Superior temporal gyrus (tissue), 1 donor: ENCODE results near the gene VPS13C.

Experiments
- DNase-seq: peaks from one replicate; pipeline ENCODE4 v3.0.0-alpha.2; 2016; ENCODE audit errors: extremely low spot score

The VPS13C gene

DNA sequence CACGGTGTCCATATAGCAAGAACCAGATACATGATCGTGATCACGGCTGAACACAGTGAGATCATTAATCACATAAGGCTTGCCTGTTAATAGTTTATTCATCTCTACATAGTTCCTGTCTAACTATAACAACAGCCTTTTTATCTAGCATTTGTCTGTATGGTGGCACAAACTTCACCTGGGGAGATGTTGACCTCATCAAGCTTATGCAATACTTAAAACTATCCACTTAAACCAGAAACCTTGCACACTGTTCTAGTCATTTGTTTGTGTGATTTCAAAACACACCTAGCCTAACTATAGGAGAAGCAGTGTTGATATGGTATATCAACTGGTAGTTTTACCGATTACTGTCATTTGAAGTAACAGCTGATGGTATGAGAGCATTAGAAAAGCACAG lies 124.8 kb downstream of the VPS13C start:
- DNase-seq = no peak

- DNase-seq = no peak
Observed at GRCh38 chr15:61929452-61929851, 130.8 kb downstream of the VPS13C start.

DNA sequence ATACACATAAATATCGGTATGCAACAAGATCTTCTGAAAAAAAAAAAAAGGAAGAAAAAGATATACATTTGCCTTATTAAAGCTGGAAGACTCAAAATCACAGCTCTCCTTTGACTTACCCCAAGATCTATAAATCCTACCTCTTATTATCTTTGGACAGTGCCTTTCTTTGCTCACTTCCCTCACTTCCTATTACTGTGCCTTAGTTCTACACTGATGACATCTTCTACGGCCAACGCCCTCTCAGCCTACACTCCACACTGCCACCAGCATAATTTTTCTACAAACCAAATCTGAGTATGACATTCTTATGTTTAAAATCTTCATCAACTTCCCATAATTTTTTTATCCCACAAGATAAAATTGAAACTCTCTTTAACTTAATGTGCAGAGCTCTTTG lies 137.1 kb downstream of the VPS13C start:
- no peak for DNase-seq

DNA sequence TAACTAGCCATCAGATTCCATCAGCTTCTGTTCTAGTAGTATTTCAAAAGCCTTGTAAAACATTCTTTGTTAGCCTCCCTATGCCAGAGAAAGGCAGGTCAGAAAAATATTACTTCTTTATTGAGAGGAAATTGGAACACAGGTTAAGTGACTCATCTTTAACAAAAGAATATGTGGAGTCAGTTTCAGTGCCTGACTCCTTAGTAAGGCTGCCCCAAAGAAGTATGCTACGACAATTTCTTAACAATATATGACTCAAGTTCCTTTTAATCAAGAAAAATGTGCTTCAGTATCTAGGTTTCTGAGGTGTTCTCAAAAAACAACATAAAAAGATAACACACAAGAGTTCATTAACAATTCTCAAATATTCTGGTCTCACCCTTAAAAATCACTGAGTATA lies 139.2 kb downstream of the VPS13C start:
- no peak for DNase-seq

GRCh38 chr15:61917457-61917856 lies 142.8 kb downstream of the VPS13C start:
- no peak for DNase-seq

DNA sequence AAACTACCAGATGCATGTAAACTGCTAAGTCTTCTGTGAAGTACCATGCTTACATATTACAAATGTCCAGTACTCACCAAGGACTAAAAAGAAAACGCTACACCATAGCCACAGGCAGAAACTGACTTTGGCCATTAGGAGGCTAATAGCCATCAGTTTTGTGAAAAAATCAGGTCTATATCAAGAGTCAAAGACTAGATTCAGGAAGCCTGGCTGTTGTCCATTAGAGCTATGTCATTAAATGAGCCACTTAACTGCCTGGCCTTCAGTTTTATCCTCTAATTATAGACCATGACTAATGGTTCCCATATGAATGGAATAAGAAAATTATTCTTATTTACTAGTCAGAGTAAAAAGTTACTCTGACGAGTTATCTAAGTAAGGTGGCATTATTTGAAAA lies 144.1 kb downstream of the VPS13C start:
- no peak for DNase-seq

GRCh38 chr15:61915640-61916039 lies 144.6 kb downstream of the VPS13C start:
- no peak for DNase-seq

DNA sequence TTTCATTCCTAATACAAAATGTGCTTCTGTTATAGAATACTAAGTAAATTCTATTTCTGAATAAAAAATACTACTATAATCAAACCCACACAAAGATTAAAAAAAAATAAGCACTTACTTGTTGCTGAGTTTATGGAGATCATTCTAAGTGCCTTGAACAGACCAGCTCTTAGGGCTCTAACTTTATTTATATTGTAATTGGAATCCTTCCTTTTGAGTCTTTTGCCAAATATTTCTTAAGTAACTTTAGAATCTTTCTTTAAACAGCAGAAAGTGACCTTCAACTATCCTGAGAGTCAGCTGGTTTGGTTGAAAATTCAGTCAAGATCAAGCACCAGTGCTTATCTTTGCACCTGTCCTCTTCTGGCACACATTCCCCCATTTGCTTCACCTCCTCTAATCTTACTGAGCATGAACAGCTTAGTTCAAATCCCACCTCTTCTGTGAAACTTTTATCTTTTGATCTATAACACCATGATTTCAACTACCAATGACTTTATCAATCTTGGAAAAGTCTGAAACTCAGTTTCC lies 149.3 kb downstream of the VPS13C start:
- DNase-seq = no peak

GRCh38 chr15:61908241-61908640 lies 152.0 kb downstream of the VPS13C start:
- no peak for DNase-seq

GRCh38 chr15:61907753-61908086 lies 152.5 kb downstream of the VPS13C start:
- no peak for DNase-seq

DNA sequence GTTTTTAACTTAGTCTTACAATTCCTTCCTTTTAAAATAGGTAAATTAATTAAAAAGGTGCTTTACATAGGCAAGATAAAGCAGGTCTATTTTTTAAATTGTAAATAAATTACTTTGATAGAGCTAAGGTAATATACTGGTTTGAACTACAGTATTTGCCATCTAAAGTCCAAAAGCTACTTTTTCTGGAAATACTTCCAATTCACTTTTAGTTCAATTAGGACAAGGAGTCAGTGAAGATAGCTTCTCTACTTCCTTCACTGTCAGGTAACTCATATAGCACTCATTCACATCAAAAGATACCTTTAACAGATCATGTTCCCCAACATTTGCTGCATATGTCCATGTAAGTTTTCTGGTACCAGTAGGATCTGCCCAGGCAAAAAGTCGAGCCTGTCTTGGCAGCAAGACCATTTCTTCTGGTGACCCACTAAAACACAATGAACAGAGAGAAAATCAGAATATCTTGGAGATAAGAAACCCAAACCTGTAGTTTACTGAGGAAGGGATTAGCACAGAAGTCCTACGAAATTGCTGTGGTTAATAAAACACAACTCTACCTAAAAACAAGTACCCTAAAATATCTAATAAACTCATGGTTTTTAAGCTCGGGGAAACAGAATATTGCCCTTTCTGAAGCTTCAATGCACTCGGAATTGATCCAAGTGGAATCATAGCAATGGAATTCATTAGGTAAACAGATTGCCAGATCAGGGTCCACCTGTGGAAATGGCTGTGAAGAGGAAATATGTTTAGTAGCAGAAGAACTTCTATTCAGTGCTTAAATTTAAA lies 153.1 kb downstream of the VPS13C start:
- no peak for DNase-seq

DNA sequence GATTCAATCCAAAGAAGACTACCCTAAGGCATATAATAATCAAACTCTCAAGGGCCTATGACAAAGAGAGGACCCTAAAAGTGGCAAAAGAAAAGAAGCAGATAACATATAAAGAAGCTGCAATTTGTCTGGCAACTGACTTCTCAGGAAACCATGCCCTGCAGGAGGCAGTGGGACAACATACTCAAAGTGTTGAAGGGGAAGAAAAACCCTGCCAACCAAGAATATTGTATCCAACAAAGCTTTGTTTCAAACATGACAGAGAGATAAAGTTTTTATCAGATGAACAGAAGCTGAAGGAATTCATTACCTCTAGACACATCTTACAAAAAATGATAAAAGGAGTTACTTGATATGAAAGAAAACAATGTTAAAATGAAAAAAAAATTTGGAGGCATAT lies 167.1 kb downstream of the VPS13C start:
- no peak for DNase-seq

DNA sequence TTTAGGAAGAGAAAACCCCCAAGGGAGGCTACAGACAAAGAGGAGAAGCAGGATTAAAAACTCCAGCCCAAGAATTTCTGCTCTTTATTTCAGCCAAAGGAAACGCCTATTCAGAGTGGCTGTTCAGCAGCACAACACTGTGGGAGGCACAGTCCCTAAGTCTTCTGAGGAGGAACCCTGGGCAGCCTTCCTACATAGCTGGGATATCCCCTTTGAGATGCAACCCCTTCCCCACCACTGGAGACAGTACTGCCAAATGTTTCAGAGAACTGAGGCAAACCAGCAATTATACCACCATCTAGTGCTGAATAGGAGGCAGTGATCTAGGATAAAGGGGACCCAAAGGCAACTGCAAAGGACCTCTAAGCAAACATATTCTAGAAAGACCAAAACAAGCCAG lies 168.1 kb downstream of the VPS13C start:
- no peak for DNase-seq

DNA sequence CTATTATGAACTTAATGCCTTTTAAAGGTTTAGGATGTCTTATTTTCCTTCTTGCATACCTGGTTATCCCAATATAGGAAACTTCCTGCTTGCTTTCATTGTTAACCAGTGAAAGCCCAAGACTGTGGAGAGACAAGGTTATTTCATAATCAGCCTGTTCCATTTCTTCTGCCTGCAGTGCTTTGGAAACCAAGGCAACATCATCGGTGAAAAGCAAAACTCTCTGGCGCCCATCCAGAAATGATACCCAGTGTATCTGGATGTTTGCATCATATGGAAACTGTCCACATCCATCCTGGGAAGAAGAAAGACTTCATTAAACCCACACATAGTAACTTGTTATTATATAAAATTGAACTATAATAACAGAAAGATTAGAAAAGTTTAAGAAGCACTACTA lies 170.1 kb downstream of the VPS13C start:
- no peak for DNase-seq

DNA sequence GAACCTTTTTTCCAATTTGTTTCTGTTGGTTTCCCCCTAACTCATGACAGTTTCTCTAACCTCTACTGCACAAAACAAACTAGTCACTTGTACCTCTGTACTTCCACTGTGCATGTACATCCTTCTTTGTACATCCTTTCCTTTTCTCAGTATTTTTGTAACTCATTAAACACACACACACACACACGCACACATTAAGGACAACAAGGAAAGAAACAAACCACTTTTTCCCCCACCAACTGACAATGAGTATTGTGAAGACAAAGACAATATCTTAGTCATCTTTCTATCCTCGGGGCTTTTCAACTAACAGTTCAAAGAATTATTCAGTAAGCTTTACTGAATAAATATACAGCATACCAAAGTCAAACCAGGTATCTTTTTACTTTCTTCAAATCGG lies 170.5 kb downstream of the VPS13C start:
- DNase-seq = no peak

DNA sequence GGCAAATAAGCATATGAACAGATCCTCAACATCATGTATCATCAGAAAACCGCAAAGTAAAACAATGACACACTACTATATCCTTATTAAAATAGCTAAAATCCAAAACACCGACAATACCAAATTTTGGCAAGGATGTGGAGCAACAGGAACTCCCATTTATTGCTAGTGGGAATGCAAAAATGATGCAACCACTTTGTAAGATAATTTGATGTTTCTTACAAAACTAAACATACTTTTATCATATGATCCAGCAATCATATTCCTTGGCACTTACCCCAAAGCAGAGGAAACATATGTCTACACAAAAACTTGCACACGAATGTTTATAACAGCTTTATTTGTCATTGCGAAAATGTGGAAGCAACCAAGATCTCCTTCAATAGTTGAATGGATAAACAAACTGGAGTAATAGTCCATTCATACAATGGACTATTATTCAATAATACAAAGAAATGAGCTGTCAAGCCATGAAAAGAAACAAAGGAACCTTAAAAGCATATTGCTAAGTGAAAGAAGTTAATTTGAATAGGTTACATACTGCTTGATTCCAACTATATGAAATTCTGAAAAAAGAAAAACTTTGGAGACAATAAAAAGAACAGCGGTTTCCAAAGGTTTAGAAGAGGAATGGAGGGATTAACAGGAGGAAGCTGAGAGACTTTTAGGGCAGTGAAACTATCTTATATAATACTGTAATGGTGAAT lies 172.0 kb downstream of the VPS13C start:
- DNase-seq = no peak

DNA sequence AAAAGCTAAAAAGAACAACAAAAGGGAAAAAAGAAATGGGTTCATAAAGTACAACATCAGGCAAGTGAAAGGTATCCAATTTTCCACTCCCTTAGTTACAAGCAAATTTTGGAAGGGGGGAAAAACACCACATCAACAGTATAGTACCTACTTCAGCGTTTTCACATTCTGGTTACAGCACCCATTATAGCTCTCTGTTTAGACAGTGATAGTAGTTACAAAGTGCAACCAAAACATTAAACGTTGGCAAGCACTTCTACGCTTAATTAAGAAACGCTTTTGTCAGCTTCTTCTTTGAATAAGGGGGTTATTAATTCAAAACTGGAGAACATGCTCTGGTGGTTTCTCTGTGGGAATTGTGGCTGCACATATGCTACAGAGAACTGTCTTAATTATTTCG lies 180.2 kb downstream of the VPS13C start:
- DNase-seq = no peak

DNA sequence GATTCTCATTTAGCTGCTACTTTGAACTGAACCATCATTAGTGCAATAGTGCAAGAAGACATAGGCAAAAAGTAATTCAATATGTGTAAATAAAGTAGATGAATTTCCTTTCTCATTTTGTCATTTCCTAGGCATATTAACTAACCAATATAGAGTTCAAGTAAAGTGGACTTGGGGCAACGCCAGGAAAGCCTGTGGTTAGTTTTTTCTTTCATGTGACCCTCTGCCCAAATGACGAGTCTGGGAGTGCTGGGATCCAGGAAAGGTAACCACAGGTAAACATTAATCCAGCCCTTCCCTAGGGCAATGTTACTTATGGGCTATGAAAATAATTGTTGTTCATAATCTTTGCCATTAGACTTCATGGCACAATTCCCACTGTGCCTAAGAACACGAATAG lies 181.0 kb downstream of the VPS13C start:
- DNase-seq = no peak

DNA sequence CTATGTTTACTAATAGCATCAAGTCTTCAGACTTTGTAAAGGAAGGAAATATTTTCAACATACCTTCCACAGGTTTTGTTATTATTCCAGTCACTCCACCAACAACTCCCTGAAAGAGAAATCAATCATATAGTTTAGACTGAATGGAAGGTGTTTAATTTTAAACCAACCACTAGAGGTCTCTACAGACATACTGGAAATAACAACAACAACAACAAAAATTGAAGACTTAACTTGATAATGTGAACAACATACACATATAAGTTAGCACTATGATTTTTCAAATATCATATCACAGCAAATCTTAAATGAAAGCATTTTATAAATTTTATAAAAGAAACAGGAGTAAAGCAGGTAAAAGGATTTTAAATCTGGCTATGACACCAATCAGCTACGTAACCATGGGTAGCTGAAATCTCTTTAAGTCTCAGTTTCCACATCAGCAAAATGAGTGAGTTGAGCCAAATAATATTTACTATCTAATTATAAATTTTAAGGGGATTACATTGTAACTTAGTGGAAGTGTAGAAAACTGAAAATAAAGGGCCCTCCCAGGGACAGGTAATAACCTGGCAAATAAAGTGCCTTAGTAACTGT lies 188.2 kb downstream of the VPS13C start:
- peak; percentile 64 for DNase-seq

DNA sequence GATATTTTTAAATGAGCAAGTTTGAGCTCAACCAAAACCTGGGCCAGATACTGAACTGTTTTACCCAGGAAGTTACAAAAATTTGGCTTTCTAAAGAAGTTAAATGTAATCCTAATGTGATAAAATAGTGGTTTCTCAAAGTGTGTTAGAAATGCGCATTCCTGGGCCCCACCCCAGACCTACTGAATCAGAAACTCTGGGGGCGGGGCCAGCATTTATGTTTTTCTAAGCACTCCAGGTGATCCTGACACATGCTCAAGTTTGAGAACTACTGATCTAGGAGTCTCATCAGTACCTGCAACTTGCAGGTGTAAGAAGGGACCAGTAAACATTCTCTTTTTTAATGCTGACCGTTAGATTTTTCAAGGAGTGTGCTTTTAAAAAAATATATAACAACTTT lies 190.6 kb downstream of the VPS13C start:
- DNase-seq = no peak

DNA sequence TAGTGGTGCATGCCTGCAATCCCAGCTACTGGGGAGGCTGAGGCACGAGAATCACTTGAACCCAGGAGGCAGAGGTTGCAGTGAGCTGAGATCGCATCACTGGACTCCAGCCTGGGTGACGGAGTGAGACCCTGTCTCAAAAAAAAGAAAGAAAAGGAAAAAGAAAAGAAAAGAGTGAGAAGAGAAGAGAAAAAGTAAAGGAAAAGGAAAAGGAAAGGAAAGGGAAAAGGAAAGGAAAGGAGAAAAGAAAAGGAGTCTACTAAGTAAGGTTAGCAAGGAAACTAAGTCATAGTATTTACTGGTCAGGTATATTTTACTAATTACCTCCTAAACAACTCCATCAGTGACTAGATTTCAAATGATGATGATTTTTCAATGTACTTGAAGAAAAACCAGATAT lies 198.3 kb downstream of the VPS13C start:
- no peak for DNase-seq

DNA sequence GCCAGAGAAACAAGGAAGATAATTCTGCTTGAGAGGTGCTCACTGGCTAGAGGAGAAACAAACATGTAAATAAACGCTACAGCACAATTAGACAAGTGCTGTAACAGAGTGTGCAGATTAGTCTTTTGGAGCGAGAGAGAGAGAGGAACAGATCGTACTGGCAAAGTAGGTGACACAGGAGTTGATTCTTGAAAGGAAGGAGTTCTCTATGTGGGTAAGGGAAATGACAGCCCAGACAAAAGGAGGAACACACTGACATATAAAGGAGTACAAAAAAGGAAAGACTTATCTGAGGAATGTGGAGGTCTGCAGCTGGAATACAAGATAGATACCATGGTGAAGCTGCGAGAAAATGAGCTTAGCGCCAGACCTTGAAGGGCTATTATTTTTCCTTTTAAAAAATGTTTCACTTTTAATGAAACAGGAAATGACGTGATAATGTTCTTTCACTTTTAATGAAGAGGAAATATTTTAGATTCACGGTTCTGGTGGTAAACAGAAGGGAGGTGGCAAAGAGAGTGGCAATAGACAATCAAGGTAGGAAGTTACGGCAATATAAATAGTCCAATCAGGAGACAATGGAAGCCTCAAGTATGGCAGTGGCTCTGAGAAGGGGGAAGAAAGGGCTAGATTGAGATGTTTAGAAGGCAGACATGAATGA lies 202.9 kb downstream of the VPS13C start:
- DNase-seq = no peak
